Body of pancreas (tissue), 4 donors: ENCODE data around the gene DDX19B.

Experiments
- POLR2A ChIP-seq, 3 donors: fragments of 450-650 bp; IDR thresholded peaks; one replicate each; pipeline ENCODE4 v1.6.1; 2016; ENCODE audit warnings: antibody characterized with exemption in 3 of 3, mild to moderate bottlenecking in 2 of 3
- TF ChIP-seq, protein P1 (sequence below), 7 experiments: fragments of 450-650 bp in 4 of 7; fragments of 200-600 bp in 3 of 7; sonication (generic) in 3 of 7; IDR thresholded peaks; one replicate each; pipeline ENCODE4 v1.5.1; 2016 to 2019; ENCODE audit warnings: antibody characterized with exemption in 7 of 7

DNA sequence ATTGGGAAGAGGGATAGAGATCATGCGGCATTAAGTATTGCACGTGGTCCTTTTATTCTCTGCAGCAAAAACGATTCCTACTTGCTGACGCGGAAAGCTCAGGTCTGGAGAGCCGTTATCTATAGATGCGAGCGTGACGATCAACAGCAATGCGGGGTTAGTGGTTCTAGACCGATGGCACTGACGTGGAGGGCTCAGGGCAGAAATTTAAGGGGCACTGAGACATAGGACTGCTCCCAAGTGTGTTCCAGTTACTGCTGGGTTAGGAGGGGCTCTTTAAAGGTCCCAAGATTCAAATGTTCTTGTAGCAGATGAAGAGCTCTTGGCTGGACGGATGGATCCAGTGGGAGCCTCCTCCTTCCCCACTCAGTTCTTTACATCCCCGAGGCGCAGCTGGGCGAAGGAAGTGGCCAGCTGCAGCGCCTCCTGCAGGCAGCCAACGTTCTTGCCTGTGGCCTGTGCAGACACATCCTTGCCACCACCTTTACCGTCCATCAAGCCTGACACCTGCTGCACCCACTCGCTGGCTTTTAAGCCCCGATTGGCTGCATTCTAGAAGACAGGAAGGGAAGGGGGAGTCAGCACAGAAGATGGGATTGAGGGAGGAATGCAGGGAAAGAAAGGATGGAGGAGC is 46.5 kb upstream of the DDX19B start:
- TF ChIP-seq, protein P1, sequence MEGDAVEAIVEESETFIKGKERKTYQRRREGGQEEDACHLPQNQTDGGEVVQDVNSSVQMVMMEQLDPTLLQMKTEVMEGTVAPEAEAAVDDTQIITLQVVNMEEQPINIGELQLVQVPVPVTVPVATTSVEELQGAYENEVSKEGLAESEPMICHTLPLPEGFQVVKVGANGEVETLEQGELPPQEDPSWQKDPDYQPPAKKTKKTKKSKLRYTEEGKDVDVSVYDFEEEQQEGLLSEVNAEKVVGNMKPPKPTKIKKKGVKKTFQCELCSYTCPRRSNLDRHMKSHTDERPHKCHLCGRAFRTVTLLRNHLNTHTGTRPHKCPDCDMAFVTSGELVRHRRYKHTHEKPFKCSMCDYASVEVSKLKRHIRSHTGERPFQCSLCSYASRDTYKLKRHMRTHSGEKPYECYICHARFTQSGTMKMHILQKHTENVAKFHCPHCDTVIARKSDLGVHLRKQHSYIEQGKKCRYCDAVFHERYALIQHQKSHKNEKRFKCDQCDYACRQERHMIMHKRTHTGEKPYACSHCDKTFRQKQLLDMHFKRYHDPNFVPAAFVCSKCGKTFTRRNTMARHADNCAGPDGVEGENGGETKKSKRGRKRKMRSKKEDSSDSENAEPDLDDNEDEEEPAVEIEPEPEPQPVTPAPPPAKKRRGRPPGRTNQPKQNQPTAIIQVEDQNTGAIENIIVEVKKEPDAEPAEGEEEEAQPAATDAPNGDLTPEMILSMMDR (IDR thresholded peaks at IDR 0.05), result no peak
- no peak for TF ChIP-seq POLR2A (IDR thresholded peaks at IDR 0.05)
